Gastrocnemius medialis (tissue), 4 donors: ENCODE data around the gene AGBL1. TPM values are rescaled to one million over a fixed set of nuclear protein-coding genes. Genes with fewer than 3 reads are reported as not detected.
A peak's percentile ranks its signal among the peaks of the same experiment; 100 is the strongest.

ENCODE experiments used
- ATAC-seq, 2 donors: fragments of 150-250 bp; one replicate each; pipeline ENCODE4 v1.9.1; 2016
- DNase-seq, 2 donors: peaks; one replicate each; pipeline ENCODE4 v3.0.0-alpha.2; 2019
- H3K27ac ChIP-seq, 4 donors: fragments of 200-600 bp; sonication (generic); 1 replicate in 1 of 4; 2 replicates in 3 of 4; pipeline ENCODE4 v1.5.1; 2016 to 2018; ENCODE audit warnings: mild to moderate bottlenecking in 2 of 4, moderate library complexity in 1 of 4
- H3K27me3 ChIP-seq, 3 donors: fragments of 200-600 bp; sonication (generic) in 2 of 3; 1 replicate in 1 of 3; 2 replicates in 2 of 3; pipeline versions ENCODE4 v1.5.1 to v1.6.0; 2016 to 2019; ENCODE audit warnings: mild to moderate bottlenecking in 1 of 3, moderate library complexity in 1 of 3
- H3K36me3 ChIP-seq, 2 donors: fragments of 200-600 bp; sonication (generic) in 1 of 2; one replicate each; pipeline ENCODE4 v1.5.1; 2017 to 2018
- H3K4me1 ChIP-seq, 2 donors: fragments of 200-600 bp; sonication (generic) in 1 of 2; one replicate each; pipeline ENCODE4 v1.5.1; 2016 to 2017; ENCODE audit warnings: mild to moderate bottlenecking in 2 of 2
- H3K4me3 ChIP-seq, 4 donors: fragments of 200-600 bp; sonication (generic) in 3 of 4; 1 replicate in 1 of 4; 2 replicates in 3 of 4; pipeline ENCODE4 v1.5.1; 2016 to 2019; ENCODE audit warnings: mild to moderate bottlenecking in 2 of 4
- H3K9me3 ChIP-seq, 3 donors: fragments of 200-600 bp; sonication (generic) in 2 of 3; 1 replicate in 1 of 3; 2 replicates in 2 of 3; pipeline ENCODE4 v1.5.1; 2016 to 2019
- CTCF ChIP-seq, 5 experiments: fragments of 450-650 bp in 3 of 5; fragments of 200-600 bp in 2 of 5; sonication (generic) in 2 of 5; IDR thresholded peaks in 4 of 5; conservative IDR thresholded peaks in 1 of 5; 1 replicate in 4 of 5; 2 replicates in 1 of 5; pipeline ENCODE4 v1.5.1; 2016 to 2019; ENCODE audit warnings: antibody characterized with exemption in 5 of 5, mild to moderate bottlenecking in 3 of 5, moderate library complexity in 3 of 5
- POLR2A ChIP-seq, 2 donors: fragments of 450-650 bp; IDR thresholded peaks; one replicate each; pipeline ENCODE4 v1.6.1; 2017; ENCODE audit warnings: antibody characterized with exemption in 2 of 2, mild to moderate bottlenecking in 2 of 2, moderate library complexity in 2 of 2
- in situ Hi-C, 4 donors: fragments of 200-750 bp; cut with MboI; loops; one replicate each; pipeline versions ENCODE4 v1.15.0 to v1.8.0; 2017; ENCODE audit warnings: low sequenced_read_pairs in 4 of 4
- intact Hi-C: fragments of 100-400 bp; cut with DNase I; formaldehyde crosslinking; loops from one replicate; pipeline ENCODE4 v1.15.1; 2023; ENCODE audit warnings: low total_unique reads
- total RNA-seq, 4 donors: library from RNA; depleted of rRNA; stranded (reverse); fragments of >200 nt; gene quantifications; one replicate each; pipeline versions ENCODE4 v1.1.0 to v1.2.3, GENCODE V29; 2016

AGBL1 gene
- total RNA-seq, 4 donors from 2014 or later = 3.8 to 29.7 (median 15.9) TPM

- in situ Hi-C loops (no loop called here), intact Hi-C loops (no loop called here)
- TF ChIP-seq CTCF (IDR thresholded peaks at IDR 0.05 in 4 of 5, conservative IDR thresholded peaks at IDR 0.05 in 1 of 5) = no peak
- TF ChIP-seq POLR2A (IDR thresholded peaks at IDR 0.05) = no peak
- H3K36me3 ChIP-seq = no peaks in the 10 kb centered on the region
- H3K27me3 ChIP-seq = no peaks in the 10 kb centered on the region
- no peaks in the 10 kb centered on the region for H3K9me3 ChIP-seq
- peaks cover 0 to 4% of the 10 kb centered on the region in 2 donors for H3K4me1 ChIP-seq
- H3K4me3 ChIP-seq = no peak overlapping the region
- H3K27ac ChIP-seq = peak overlapping the region in 3 of 4 donors; percentile 43 to 57 (median 49)
- DNase-seq (peak; percentile 9 to 63), ATAC-seq (peak; percentile 45 to 75)
Observed at GRCh38 chr15:86317384-86317740, 237.7 kb downstream of the AGBL1 start.

GRCh38 chr15:86322629-86323028, 243.0 kb downstream of the AGBL1 start:
- in situ Hi-C loops (no loop called here), intact Hi-C loops (no loop called here)
- Histone ChIP-seq H3K4me1 (no peaks in the 10 kb centered on the region), H3K27me3 (no peaks in the 10 kb centered on the region), H3K36me3 (no peaks in the 10 kb centered on the region), H3K4me3 (no peak overlapping the region), H3K9me3 (no peaks in the 10 kb centered on the region), H3K27ac (no peak overlapping the region)
- DNase-seq (no peak), ATAC-seq (no peak)
- no peak for TF ChIP-seq POLR2A (IDR thresholded peaks at IDR 0.05)
- no peak for TF ChIP-seq CTCF (IDR thresholded peaks at IDR 0.05 in 4 of 5, conservative IDR thresholded peaks at IDR 0.05 in 1 of 5)

GRCh38 chr15:86327230-86327865, 247.7 kb downstream of the AGBL1 start:
- ATAC-seq = no peak
- no peaks in the 10 kb centered on the region for H3K27me3 ChIP-seq
- H3K9me3 ChIP-seq = no peaks in the 10 kb centered on the region
- no peaks in the 10 kb centered on the region for H3K36me3 ChIP-seq
- in situ Hi-C loops (no loop called here), intact Hi-C loops (no loop called here)
- H3K27ac ChIP-seq = no peak overlapping the region
- no peak overlapping the region for H3K4me3 ChIP-seq
- H3K4me1 ChIP-seq = no peaks in the 10 kb centered on the region
- no peak for TF ChIP-seq CTCF (IDR thresholded peaks at IDR 0.05 in 4 of 5, conservative IDR thresholded peaks at IDR 0.05 in 1 of 5)
- TF ChIP-seq POLR2A (IDR thresholded peaks at IDR 0.05) = no peak
- DNase-seq = no peak

- ATAC-seq (no peak), DNase-seq (no peak)
- Histone ChIP-seq H3K4me1 (no peaks in the 10 kb centered on the region), H3K4me3 (no peak overlapping the region), H3K9me3 (no peaks in the 10 kb centered on the region), H3K36me3 (no peaks in the 10 kb centered on the region), H3K27me3 (no peaks in the 10 kb centered on the region), H3K27ac (no peak overlapping the region)
- TF ChIP-seq CTCF (IDR thresholded peaks at IDR 0.05 in 4 of 5, conservative IDR thresholded peaks at IDR 0.05 in 1 of 5) = no peak
- no peak for TF ChIP-seq POLR2A (IDR thresholded peaks at IDR 0.05)
- intact Hi-C loops (no loop called here), in situ Hi-C loops (no loop called here)
Observed at GRCh38 chr15:86328658-86329057, 249.0 kb downstream of the AGBL1 start.
